ENCODE results near the gene ARMC5.
"Not testable (repeated sequence)": the region's sequence is repeated elsewhere in the genome, so short reads cannot be mapped to it uniquely, and the experiment has no call there.

The ARMC5 gene

GRCh38 chr16:31430380-31431052 lies 28.8 kb upstream of the ARMC5 start:
- no peak for DNase-seq (ENCODE audit: low read depth in 2 of 2)

DNA sequence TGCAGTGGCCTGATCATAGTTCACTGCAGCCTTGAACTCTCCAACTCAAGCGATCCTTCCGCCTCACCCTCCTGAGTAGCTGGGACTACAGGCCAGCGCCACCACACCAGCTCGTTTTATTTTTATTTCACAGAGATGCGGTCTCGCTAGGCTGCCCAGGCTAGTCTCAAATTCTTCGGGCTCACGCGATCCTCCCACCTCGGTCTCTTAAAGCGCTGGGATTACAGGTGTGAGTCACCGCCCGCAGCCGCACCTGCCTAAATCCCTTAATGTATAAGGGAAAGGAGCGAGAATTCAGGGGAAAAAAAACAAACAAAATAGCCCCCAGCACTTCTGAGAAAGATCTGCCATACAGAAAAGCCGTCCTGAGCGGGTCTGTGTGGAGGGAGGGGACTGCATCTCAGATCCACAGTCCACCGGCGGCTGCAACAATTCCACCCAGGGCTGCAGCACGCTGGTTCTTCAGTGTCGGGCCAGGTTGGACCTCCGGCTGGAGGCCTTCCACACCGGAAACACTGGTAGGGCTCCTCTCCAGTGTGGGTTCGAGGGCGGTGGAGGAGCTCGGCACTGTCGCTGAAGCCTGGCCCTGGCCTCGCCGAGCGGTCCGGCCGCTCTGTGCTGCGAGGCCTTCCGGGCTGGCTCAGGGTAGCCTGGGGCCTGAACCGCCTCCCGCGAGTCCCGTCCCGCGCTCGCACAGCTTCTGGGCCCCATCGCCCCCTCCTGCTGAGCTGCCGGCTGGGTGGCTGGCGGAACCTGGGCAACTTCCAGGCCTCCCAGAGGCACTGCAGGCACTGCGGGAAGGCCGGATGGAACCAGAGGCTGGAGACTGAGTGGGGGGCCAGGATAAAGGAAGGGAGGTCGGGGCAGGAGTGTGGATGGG lies 23.7 kb upstream of the ARMC5 start:
- DNase-seq (ENCODE audit: low read depth in 2 of 2) = no peak

- DNase-seq (ENCODE audit: low read depth in 2 of 2) = no peak
Observed at GRCh38 chr16:31436221-31437045, 22.9 kb upstream of the ARMC5 start.

DNA sequence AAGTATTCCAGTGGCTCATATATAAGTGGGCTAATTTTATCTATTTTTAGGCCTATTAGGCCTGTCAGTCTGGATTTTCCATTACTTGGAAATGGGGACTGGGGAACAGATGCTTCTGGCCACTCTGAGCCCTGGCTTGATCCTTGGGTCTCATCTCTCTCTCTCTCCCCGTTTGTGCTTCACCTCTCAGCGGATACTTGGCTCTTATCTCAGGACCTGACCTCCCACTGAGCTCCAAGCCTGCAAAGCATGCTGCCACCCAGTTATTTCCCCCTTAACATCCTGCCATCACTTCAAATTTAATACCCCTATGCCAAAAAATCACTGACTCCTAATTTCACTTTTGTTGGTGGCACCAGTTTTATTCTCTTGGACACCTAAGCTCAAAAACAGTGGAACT lies 20.9 kb upstream of the ARMC5 start:
- DNase-seq (ENCODE audit: low read depth in 2 of 2) = no peak

GRCh38 chr16:31439023-31439422 lies 20.3 kb upstream of the ARMC5 start:
- not testable (repeated sequence) for DNase-seq (ENCODE audit: low read depth in 2 of 2)

DNA sequence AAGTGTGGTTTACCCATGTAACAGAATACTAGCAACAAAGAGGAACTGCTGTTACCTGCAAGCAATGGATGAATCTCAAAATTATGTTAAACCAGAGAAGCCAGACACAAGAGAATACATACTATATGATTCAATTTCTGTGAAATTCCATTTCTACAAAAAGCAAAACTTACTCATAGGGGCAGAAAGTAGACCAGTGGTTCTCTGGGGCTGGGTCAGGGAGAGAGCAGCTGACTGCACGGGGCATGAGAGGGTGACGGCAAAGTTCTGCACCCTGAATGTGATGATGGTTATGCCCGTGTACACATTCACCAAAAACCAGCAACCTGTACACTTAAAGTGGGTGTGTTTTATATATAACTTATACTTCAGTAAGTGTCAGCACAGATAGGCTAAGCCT lies 19.8 kb upstream of the ARMC5 start:
- DNase-seq (ENCODE audit: low read depth in 2 of 2) = no peak

GRCh38 chr16:31440516-31441184 lies 18.7 kb upstream of the ARMC5 start:
- DNase-seq (ENCODE audit: low read depth in 2 of 2) = no peak

DNA sequence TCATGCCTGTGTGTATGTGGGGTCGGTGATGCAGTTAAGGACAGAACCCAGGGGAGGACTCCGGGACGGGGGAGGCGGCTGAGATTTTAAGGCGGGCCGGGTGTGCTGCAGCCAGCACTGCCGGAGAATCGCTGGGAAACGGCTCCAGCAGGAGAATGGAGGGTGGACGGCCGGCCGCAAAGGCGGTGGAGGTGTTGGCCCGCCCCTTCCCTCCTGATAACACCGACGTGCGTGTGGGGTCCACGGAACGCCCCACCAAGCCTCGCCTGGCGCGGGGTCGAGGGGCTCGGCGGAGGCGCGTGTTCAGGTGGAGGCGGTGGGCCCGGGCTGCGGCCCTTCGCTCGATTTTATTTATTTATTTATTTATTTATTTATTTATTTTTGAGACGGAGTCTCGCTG lies 17.3 kb upstream of the ARMC5 start:
- no peak for DNase-seq (ENCODE audit: low read depth in 2 of 2)

DNA sequence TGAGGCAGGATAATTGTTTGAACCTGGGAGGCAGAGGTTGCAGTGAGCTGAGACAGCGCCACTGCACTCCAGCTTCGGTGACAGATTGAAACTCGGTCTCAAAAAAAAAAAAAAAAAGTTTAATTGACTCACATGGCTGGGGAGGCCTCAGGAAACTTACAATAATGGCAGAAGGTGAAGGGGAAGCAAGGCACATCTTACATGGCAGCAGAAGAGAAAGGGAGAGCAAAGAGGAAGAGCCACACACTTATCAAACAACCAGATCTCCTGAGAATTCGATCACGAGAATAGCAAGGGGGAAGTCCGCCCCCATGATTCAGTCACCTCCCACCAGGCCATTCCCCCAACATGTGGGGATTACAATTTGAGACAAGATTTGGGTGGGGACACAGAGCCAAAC lies 13.4 kb upstream of the ARMC5 start:
- DNase-seq (ENCODE audit: low read depth in 2 of 2) = not testable (repeated sequence)

- DNase-seq (ENCODE audit: low read depth in 2 of 2) = no peak
Observed at GRCh38 chr16:31451201-31451600, 8.1 kb upstream of the ARMC5 start.

DNA sequence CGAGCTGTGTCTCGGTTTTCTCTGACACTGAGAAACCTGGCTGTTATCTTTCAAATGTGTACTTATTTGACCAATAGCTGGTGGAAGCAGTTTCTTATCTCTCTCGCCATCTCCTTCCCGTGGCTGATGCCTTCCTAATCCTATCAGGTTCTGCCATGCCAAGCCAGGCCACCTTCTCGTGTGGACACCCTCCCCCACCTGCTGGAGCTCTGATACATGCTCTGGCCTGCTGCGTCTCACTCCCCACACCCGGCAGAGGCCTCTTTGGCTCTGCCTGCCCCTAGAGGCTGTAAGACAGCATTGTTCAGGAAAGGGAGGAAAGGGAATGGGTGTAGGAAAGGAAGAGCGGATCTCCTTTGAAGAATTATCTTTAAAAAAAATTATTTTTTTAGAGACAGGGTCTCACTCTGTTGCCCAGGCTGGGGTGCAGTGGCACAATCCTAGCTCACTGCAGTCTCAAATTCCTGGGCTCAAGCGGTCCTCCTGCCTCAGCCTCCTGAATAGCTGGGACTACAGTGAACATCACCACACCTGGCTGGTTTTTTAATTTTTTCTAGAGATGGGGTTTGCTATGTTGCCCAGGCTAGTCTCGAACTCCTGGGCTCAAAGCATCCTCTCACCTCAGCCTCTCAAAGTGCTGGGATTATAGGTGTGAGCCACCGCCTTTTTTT lies 7.5 kb upstream of the ARMC5 start:
- DNase-seq (ENCODE audit: low read depth in 2 of 2) = no peak

GRCh38 chr16:31452631-31453106 lies 6.6 kb upstream of the ARMC5 start:
- DNase-seq (ENCODE audit: low read depth in 2 of 2) = no peak

- no peak for DNase-seq (ENCODE audit: low read depth in 2 of 2)
Observed at GRCh38 chr16:31453255-31454204, 5.8 kb upstream of the ARMC5 start.

- DNase-seq (ENCODE audit: low read depth in 2 of 2) = no peak
Observed at GRCh38 chr16:31455601-31456314, 3.5 kb upstream of the ARMC5 start.

GRCh38 chr16:31456988-31457360 lies 2.3 kb upstream of the ARMC5 start:
- DNase-seq (ENCODE audit: low read depth in 2 of 2) = no peak

DNA sequence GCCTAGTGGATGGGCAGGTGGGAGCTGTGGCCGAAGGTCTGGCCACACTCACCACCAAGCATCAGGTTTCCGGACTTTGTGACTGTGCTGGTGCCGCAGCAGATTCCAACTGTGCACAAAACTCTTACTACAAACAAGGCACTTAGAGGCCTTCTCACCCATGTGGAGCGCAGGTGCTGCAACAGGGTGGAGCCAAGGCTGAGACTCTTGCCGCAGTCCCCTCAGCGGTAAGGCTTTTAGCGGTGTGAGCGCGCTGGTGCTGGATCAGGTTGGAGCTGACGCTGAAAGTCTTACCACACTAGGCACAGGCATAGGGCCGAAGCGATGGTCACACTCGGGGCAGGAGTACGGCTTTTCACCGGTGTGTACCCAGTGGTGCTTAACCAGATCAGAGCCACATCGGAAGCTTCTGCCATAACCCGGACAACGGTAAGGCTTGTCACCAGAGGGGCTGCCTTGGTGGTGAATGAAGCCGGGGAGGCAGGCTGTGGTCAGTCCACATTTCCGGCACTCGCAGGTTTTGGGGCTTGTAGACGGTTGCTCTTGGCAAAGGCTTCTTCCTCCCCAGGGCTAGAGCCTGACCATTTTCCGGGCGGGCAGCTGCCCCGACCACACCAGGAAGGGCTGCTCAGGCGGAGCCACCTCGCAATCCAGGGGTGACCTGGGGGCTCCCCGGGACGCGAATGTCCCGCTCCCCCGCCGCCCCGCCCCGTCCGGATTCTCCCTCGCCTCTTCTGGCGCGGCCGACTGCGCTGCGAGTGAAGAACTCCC lies 1.0 kb upstream of the ARMC5 start:
- DNase-seq (ENCODE audit: low read depth in 2 of 2) = peak; percentile 35 to 47

- DNase-seq (ENCODE audit: low read depth in 2 of 2) = peak; percentile 100
Observed at GRCh38 chr16:31459687-31460581, 633 bp downstream of the ARMC5 start.

Data from stimulated activated CD8-positive, alpha-beta memory T cell treated with anti-CD3 and anti-CD28 coated beads, Interleukin-7, amount 100 ng/mL, for 4 hours (primary cell).